WTC11 (cell line): ENCODE data around the gene PSMD11.

ENCODE experiments used
- ZNF423 ChIP-seq: fragments of 250-450 bp; sonication (Bioruptor Pico); IDR thresholded peaks from 2 replicates; pipeline ENCODE4 v2.1.2; 2022; ENCODE audit warnings: mild to moderate bottlenecking, moderate library complexity
- TF ChIP-seq, protein P1 (sequence below): sonication (generic); formaldehyde crosslinking; IDR thresholded peaks from 2 replicates; pipeline ENCODE4 v1.8.0; 2022; ENCODE audit warnings: mild to moderate bottlenecking, missing genetic modification reagents
- TF ChIP-seq, protein P2 (sequence below): sonication (generic); formaldehyde crosslinking; IDR thresholded peaks from 2 replicates; pipeline ENCODE4 v1.8.1; 2023; ENCODE audit warnings: mild to moderate bottlenecking, missing genetic modification reagents
- TF ChIP-seq, protein P3 (sequence below): sonication (generic); formaldehyde crosslinking; IDR thresholded peaks from 2 replicates; pipeline ENCODE4 v1.8.0; 2022; ENCODE audit warnings: mild to moderate bottlenecking, missing genetic modification reagents
- TF ChIP-seq, protein P4 (sequence below): sonication (generic); formaldehyde crosslinking; IDR thresholded peaks from 2 replicates; pipeline ENCODE4 v1.8.1; 2023; ENCODE audit warnings: mild to moderate bottlenecking, missing genetic modification reagents, moderate library complexity

DNA sequence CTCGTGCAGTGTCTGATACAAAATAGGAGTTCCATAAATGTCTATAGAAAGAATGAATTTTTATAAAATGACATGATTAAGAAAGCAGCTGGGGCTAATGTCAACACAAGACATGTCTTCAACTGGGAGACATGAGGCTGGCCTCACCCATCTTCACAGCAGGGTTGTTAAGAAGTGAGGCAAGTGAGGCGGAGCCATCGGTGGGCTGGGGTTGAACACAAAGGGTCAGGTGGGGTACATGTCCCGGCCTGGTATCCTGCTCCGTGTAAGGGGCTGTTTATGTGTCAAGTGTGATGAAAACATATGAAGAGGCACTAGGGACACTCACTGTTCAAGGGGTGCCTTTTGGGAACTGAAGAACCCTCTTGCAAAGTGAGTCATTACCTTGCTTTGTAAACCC lies 64.6 kb downstream of the PSMD11 start:
- TF ChIP-seq, protein P1, sequence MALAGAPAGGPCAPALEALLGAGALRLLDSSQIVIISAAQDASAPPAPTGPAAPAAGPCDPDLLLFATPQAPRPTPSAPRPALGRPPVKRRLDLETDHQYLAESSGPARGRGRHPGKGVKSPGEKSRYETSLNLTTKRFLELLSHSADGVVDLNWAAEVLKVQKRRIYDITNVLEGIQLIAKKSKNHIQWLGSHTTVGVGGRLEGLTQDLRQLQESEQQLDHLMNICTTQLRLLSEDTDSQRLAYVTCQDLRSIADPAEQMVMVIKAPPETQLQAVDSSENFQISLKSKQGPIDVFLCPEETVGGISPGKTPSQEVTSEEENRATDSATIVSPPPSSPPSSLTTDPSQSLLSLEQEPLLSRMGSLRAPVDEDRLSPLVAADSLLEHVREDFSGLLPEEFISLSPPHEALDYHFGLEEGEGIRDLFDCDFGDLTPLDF: no peak
- TF ChIP-seq, protein P2, sequence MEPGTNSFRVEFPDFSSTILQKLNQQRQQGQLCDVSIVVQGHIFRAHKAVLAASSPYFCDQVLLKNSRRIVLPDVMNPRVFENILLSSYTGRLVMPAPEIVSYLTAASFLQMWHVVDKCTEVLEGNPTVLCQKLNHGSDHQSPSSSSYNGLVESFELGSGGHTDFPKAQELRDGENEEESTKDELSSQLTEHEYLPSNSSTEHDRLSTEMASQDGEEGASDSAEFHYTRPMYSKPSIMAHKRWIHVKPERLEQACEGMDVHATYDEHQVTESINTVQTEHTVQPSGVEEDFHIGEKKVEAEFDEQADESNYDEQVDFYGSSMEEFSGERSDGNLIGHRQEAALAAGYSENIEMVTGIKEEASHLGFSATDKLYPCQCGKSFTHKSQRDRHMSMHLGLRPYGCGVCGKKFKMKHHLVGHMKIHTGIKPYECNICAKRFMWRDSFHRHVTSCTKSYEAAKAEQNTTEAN: no peak
- TF ChIP-seq, protein P3, sequence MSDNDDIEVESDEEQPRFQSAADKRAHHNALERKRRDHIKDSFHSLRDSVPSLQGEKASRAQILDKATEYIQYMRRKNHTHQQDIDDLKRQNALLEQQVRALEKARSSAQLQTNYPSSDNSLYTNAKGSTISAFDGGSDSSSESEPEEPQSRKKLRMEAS (CRISPR knock-in tag): no peak
- TF ChIP-seq ZNF423: no peak
- TF ChIP-seq, protein P4, sequence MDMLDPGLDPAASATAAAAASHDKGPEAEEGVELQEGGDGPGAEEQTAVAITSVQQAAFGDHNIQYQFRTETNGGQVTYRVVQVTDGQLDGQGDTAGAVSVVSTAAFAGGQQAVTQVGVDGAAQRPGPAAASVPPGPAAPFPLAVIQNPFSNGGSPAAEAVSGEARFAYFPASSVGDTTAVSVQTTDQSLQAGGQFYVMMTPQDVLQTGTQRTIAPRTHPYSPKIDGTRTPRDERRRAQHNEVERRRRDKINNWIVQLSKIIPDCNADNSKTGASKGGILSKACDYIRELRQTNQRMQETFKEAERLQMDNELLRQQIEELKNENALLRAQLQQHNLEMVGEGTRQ (CRISPR knock-in tag): no peak
